HG03139 (cell line): ENCODE results near the gene C1QTNF5.

Experiments used
- ATAC-seq: cut with Tn5 transposase; IDR thresholded peaks from one replicate; pipeline ENCODE4 v1.9.1; 2021; ENCODE audit not compliant: unreplicated experiment

The C1QTNF5 gene

DNA sequence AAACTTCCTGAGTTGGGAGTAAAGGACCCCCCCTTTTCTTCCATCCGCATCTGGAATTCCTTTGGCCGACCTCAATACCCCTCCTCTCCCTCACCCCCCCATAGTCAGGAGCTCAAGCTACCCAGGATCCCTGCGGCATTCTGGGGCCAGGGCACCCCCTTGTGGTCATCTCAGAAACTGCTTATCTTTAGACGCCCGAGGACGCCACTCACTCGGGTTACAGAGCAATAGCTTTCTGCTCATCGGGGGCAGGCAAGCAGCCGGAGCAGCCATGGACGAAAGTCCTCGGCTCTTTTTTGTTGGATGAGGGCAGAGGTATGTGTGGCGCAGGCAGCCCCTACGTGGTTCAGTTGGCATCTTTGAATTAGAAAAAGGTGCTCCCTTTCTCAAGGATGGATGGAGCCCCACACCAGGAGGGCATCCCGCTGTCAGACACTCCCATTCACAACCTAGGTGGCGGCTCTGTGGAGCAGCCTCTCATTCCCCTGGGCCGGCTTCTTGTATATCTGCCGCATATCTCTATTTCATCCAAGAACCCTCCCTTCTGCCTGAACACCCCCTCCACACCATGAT is 2.3 kb downstream of the C1QTNF5 start:
- ATAC-seq = no peak

DNA sequence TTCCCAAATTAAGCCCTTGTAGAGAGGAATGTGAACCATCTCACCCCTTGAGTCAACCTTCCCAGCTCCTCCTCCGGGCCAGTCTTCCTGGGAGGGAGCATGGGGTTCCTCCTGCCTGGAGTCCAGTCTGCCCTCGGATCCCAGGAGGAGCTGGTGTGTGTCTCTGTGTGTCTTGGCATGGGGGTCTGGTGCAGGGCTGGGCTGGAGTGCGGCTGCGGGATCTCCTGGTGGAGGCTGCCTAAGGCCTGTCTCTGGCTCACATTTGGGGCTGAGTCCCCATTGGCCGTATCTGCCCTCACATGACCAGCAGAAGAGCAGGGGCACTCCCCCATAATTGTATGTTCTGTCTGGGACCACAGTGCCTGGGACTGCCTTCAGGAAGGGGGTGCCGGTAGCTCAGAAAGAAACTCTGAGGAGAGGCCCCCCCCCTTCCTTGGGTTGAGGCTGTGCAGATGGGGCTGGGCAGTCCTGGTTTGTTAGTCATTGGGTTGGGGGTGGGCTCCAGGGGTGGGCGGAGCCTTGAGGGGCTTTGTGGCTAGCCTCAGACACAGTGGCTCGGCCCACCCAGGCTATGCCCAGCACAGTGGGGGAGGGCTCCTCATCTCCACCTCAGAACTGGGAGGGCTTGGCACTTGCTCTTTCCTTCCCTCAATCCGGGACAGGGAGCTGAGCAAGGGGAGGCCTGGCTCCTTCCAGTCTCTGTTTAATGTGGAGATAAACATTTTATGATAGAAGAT is 2.9 kb downstream of the C1QTNF5 start:
- ATAC-seq = no peak

DNA sequence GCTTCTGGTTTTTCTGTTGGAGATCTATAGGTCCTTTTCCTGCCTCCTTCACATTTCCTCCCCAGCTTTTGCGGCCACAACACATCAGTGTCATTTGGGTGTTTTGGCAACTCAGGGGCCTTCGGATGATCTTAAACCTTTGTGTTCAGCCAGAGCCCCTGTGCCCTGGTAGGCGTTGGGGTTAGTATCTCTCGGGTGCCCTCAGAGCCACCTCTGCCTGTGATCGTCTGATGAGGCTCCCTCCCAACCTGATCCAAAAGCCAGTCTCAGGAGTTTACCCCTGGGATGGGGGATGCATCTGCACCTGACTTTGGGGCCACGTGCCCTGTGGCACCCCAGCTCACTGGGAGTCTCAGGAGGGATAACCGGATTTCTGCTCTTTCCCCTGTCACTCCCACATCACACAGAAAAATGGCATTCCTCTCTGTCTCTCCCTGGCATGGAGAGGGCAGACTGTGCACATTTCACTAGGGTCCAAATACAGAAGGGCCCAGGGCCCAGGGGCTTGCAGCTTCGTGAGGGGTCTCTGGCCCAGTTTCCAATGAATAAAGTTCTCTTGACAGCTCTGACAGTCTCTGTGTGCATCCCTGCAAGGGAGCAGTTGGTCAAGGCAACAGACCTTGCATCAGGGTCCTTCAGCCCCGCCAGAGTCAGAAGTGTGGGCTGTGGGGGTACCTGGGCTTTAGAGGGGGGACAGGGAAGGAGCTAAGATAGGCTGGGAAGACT is 3.8 kb downstream of the C1QTNF5 start:
- no peak for ATAC-seq

- no peak for ATAC-seq
These were observed 4.8 kb downstream of the C1QTNF5 start for GRCh38 chr11:119335655-119336543.

- no peak for ATAC-seq
These were observed 5.5 kb downstream of the C1QTNF5 start for GRCh38 chr11:119335091-119335654.

DNA sequence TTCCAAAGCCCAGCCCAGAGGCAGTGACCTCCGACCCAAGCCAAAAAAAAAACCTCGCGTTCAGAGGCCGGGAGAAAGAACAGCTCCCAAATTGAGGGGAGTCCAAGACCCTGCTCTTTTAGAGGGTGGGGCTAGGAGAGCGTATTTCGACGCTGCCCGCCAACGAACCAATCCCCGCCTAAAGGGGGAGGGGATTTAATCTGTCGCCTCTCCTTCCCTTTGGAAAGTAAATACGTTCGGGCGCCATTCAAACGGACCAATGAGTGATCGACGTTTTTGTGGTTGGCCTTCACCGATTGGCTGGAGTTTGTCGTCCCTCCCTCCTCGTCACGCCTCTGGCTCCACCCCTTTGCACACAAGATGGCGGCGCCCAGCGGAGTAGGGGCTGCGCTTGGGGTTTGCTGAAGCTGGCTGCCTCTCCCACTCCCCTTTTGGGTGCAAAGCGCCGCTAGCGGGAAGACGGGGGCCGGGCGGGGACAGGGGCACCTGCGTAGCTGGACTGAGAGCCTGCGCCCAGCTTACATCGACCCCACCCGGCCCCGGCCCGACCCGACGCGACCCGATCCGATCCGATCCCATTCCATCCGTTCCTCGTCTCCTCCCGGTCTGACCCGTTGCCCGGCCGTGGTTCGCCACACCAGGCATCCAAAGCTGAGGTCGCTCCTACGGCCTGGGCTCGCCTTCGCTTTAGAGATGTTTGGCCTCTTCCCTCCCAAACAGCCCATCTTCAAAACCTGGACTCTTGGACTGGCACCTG is 6.3 kb downstream of the C1QTNF5 start, which contains the start of gene RNF26:
Gene RNF26 (plus strand): TSS at position 354 of the 757 bp plus-strand sequence. CDS start 596 bp downstream, outside the sequence.
- ATAC-seq = peak; percentile 84

GRCh38 chr11:119332111-119332765 is 8.4 kb downstream of the C1QTNF5 start:
- ATAC-seq = no peak

DNA sequence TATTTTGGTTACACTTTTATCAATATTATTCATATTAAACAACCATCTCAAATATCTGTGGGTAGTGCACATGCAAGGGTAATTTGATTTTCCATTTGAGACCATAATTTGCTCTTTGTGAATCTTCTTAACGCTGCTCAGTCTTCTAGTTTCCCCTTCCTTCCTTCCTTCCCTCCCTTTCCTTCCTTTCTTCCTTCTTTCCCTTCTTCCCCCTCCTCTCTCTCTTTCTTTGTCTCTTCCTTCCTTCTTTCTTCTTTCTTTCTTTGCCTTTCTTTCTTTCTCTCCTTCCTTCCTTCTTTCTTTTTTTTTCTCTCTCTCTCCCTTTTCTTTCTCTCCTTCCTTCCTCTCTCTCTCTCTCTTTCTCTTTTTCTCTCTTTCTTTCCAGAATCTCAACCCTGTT is 10.4 kb downstream of the C1QTNF5 start:
- ATAC-seq = no peak

GRCh38 chr11:119329320-119329719 is 11.4 kb downstream of the C1QTNF5 start:
- no peak for ATAC-seq

DNA sequence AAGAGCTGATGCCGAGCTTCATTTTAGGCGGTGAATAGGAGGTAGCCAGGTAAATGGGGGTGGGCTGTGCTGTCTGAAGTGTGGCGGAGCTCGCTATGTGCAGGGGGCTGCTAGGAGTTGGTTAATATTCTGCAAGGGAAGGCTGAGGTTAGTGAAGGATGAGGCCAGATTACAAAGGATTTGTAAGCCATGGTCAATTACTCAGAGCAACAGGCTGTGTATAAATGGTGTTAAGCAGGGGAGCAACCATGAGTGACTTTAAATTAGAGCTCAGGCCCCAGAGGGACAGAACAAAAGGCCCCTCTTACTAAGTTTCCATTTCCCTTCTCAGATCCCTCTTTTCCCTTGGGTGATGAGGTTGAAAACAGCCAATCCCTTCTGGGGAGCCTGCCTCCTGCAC is 16.5 kb downstream of the C1QTNF5 start:
- ATAC-seq = no peak

DNA sequence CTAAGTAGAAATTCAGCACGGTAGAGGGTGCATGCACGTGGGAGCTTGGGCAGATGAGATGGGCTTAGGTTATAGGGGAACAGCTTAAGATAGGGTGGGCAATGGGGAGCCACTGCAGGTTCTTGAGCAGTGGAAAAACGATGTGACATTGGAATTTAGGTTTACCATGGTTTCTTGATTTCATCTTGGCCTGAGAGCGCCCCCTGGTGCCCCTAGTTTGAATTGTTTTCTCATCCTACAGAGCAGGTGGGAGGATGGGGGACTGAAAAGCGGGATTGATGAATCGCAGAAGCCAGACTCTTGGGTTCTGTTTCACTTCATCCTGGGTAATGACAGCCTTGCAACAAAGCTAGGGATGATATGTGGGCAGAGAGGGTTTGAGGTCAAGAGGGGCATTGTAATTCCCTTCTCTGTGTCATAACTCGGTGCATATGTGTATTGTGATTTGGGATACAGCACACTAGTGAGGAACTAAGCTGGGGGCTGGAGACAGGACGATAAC is 17.1 kb downstream of the C1QTNF5 start:
- ATAC-seq = no peak

- no peak for ATAC-seq
These were observed 17.7 kb downstream of the C1QTNF5 start for GRCh38 chr11:119322921-119323531.

DNA sequence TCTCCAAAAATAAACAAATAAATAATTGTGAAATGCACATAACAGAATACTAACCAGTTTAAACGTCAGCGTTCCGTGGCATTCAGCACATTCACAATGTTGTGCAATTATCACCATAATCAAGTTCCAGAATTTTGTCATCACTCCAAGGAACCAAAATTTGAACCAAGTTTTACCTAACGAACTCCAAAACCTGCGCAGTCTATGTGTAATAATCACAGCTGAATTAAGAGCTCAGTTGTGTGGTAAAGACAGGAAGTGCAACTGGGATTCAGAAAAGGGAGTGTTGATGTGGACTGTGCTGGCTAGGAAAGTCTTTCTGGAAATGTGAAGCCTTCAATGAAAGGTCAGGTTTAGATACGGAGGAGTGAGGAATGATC is 18.3 kb downstream of the C1QTNF5 start:
- no peak for ATAC-seq

- ATAC-seq = peak; percentile 39
These were observed 19.7 kb downstream of the C1QTNF5 start for GRCh38 chr11:119320776-119321524.

GRCh38 chr11:119320240-119320775 is 20.4 kb downstream of the C1QTNF5 start:
- ATAC-seq = no peak

DNA sequence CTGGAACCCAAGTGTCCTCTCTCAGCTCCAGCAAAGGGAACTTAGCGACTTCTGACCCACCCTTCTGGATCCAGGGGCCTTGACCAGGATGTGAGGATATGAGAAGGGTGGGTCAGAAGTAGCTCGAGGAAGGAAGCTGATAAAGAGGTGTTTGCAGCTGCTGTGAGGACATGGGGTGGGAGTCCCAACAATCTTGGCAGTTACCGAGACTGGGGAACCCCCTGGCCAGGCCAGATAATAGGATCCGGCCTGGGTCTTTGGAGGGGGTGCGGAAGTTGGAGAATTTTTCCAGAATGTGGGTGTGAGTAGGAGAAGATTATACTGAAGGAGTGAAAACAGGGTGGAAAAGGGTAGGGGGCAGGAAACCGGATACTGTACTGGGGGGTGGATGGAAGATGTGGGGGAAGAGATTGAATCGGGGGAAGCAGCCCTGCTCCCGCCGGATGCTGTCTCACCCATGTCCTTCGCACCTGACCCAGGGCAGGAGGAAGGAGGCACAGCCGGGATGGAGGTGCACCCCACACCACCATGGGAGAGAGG is 20.9 kb downstream of the C1QTNF5 start:
- ATAC-seq = no peak

- no peak for ATAC-seq
These were observed 21.5 kb downstream of the C1QTNF5 start for GRCh38 chr11:119319136-119319699.
